GM19397 (cell line): ENCODE results near the gene ERV3-1.
"Not testable (repeated sequence)": the region's sequence is repeated elsewhere in the genome, so short reads cannot be mapped to it uniquely, and the experiment has no call there.

ENCODE experiments used
- ATAC-seq: cut with Tn5 transposase; IDR thresholded peaks from one replicate; pipeline ENCODE4 v1.9.1; 2021; ENCODE audit warnings: mild to moderate bottlenecking, moderate library complexity; ENCODE audit not compliant: unreplicated experiment

Gene ERV3-1, protein sequence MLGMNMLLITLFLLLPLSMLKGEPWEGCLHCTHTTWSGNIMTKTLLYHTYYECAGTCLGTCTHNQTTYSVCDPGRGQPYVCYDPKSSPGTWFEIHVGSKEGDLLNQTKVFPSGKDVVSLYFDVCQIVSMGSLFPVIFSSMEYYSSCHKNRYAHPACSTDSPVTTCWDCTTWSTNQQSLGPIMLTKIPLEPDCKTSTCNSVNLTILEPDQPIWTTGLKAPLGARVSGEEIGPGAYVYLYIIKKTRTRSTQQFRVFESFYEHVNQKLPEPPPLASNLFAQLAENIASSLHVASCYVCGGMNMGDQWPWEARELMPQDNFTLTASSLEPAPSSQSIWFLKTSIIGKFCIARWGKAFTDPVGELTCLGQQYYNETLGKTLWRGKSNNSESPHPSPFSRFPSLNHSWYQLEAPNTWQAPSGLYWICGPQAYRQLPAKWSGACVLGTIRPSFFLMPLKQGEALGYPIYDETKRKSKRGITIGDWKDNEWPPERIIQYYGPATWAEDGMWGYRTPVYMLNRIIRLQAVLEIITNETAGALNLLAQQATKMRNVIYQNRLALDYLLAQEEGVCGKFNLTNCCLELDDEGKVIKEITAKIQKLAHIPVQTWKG

DNA sequence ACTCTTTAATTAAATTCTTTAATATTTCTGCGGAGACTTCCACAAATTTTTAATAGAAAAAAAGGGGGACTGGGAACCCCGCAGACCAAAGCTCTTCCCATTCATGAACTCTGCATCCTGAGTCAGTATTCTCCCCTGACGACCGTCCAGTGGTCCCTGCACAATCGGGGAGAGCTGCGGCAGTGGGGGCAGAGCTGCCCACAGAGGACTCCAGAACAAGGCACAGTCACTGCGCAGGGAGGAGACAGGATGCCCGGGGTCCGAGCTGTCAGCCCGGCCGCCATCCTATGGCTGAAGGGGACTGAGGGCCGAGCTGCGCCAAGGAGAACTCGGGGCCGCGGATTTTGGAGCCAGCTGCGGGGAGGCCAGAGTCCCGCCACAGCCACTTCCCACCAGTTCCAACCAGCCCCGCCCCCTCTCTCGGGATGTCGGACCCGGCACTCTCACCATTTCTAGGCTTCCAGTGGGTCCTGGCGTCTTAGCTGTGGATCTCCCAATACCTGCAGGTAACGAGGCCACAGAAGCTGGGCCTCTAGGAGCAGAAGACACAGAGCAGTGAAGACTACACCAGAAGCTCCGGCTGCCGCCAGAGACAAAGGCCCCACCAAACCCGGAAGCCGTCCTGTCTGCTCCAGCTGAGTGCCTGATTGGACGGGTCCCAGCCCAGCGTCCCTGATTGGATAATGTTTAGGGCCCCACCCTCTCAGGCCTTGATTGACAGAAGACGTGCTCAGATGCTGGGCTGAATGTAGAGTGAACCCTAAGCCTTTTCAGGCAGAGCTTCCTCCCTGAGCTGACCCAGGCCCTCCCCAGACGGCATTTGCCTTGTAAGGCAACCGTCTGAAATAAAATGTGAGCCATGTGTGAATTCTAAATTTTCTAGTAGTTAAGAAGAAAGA is at the start of gene ERV3-1:
TSS of gene ERV3-1 (minus strand) at position 594 of the 899 bp plus-strand sequence. CDS start 13,661 bp downstream, outside the sequence.
- peak; percentile 100 for ATAC-seq

DNA sequence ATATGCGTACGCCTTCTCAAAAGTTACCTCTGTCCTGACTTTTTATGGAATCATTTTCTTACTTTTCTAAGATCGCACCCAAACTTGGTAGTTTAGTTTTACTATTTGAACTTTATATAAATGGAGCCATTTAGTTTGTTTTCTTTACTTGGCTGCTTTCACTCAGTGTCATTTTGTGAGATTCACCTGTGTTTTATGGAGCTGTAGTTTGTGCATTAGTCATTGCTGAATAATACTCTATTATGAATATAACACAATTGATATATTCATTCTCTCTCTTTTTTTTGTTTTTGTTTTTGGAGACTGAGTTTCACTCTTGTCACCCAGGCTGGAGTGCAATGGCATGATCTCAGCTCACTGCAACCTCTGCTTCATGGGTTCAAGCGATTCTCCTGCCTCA is 49.3 kb upstream of the ERV3-1 start:
- ATAC-seq, result not testable (repeated sequence)

DNA sequence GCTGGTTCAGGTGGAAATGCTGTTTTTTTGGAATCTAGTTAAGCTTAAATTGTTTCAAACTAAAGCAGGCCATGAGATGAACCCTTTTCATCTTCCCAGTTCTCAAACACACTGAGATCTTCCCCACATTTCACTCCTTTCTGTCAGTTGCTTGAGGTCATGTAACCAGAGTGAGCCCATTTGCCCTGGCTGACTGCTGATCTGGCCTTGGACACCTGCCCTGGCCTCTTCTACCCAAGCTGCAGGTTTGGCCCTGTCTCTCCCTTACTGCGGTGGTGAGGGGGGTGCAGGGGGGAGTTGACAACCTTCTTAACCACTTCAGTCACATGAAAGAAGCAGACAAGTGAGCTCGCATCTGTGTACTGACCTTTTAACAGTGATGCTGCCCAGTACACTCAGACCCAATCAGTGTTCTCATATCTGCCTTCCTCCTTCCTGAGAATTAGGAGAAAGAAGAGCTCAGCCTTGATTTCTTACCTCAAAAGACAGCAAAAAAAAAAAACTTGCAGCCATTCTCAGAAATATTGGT is 48.0 kb upstream of the ERV3-1 start:
- not testable (repeated sequence) for ATAC-seq

DNA sequence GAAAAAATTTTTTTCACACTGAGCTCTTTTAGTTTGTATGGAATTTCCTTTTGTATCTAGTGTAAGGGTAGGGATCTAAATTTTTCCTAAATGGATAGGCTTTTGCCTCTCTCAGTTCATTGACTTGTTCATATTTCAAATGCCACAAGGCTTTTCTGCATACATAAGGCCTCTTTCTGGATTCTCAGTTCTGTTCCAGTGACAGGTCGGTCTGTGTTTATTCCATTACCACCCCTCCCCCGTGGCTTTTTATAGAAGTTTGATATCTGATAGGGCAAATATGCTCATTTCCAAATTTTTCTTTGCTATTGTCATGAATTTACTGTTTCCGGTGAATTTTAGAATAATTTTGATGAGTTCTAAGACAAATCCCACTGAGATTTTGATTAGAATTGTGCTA is 45.2 kb upstream of the ERV3-1 start:
- ATAC-seq, result not testable (repeated sequence)

DNA sequence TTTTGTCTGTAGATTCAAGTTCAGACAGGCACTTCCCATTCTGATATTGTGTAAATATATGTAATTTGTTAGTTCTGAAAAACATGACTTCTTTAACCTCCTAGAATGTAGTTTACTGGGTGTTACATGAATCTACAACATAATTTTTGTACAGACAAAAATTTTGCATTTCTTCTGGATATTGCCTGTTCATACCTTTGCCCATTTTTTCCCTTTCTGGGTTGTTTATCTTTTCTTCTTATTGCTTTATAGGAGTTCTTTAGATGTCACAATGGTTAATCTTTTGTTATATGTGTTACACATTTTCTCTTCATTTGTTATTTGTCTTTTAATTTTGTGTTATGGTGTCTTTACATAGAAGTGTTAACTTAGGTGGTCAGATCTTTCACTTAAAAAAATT is 44.7 kb upstream of the ERV3-1 start:
- ATAC-seq, result not testable (repeated sequence)

DNA sequence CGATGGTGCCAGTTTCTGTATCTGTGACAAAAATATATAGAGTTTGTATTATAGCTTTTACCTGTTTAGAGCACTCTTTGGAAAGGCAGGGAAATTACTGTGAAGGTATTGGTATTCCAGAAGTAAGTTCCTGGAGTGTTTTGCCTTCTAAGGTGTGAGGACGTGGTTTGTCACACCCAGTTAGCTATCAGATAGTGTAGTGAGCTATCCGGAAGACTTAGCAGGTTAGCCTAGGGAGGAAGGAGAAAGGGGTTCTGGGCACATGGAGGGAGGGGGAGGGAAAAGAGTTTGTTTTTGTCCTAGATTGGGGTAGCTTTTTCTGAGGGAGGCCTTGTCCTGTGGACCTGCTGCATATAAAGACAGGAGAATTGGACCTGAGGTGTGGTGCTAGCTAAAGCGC is 39.8 kb upstream of the ERV3-1 start:
- not testable (repeated sequence) for ATAC-seq

DNA sequence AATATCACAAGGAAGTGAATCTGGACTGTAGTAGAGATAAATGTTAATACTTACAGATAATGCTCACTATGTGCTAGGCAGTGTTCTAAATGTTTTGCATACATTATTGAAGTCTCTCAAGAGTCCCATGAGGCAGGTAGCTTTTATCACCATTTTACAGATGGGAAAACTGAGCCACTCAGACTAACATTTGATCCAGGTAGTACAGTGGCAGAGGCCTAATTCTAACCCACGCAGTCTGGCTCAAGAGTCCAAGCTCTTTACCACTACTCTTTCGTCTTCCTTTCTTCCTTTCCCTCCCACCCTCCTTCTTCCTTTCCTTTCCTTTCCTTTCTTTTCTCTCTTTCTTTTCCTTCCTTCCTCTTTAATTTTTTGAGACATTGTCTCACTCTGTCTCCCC is 39.1 kb upstream of the ERV3-1 start:
- ATAC-seq, result not testable (repeated sequence)

DNA sequence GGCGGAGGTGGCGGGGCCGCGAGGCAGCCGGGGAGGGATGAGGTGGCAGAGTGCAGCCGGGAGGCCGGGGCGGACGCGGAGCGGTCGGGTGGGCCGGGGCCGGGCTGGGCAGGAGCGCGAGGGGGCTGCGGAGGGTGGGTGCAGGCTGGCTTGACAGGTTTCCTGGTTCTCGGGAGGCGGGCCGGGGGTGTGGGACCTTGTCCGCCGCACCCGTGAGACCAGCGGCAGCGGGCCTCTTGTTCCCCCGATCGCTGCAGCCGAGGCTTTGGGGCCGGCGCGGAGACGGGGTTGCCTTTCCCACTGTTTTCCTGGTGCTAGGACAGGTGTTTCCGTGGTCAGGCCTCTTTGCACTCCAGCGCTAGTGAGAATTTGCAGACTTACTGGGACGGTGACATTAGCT is 32.3 kb upstream of the ERV3-1 start:
- peak; percentile 23 for ATAC-seq

DNA sequence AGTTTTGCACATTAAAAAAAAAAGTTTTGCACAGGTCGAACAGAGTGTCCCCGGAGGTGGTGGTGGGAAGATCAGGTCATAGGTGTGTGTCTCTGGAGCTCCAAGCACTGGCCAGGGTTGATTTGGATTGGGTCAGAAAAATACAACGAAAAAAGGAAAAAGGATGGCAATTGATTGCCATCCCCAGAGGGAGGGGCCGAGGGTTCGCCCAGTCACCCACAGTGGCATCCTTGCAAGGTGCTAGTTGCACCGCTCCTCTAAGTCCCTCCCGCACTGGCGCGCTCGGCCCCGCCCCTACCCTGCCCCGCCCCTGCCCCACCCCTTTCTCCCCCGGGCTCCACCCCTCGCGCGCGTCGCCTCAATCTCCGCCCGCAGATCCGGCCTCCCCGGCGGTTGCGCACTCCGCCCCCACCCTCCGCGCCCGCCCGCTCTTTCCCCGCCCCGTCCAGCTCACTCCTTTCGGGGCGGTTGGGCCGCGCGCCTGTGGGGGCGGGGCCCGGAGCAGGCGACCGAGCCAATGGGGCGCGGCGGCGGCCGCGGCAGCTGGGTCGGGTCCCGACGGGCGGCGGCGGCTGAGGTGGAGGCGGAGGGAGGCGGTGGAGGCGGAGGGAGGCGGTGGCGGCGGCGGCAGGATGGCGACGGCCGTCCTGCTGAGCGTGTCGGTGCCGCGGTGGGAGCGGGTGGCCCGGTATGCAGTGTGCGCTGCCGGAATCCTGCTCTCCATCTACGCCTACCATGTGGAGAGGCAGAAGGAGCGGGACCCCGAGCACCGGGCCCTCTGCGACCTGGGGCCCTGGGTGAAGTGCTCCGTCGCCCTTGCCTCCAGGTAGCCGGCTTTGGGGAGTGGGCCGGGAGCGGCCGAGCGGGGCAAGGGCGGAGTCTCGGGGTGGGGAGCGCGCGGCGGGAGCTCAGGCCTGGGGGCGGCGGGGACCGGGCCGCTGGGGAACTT is 31.5 kb upstream of the ERV3-1 start:
- ATAC-seq, result peak; percentile 87

DNA sequence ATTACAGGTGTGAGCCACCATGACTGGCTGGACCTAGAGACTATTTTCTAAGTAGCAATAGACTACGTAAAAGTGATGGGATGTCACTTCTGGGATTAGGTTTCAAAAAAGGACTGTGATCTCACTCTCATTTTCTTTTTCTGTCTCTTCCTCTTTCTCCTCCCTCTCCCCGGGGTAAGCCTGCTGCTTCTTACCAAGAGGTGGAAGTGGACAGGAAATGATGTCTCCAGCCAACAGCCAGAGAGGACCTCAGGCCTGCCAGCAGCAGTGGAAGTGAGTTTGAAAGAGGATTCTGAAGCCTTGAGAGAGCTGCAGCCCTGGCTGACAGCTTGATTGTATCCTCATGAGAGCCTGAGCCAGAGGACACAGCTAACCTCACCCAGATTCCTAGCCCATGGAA is 30.0 kb upstream of the ERV3-1 start:
- not testable (repeated sequence) for ATAC-seq

DNA sequence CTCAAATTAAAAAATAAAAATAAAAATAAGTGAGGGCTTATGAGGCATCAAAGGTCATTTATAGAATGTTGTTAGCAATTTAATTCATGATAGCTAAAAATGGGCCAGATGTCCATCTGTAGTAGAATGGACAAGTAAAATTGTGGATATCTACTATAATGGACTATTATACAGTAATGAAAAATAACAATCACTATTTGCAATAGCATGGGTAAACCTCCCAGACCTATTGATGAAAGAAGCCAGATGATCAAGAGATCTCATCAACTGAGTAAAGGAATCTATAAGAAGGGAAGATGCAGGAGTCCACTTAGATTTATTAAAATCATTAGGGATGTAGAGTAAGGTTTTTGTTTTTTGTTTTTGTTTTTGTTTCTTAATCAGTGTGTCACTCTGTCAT is 29.0 kb upstream of the ERV3-1 start:
- not testable (repeated sequence) for ATAC-seq

DNA sequence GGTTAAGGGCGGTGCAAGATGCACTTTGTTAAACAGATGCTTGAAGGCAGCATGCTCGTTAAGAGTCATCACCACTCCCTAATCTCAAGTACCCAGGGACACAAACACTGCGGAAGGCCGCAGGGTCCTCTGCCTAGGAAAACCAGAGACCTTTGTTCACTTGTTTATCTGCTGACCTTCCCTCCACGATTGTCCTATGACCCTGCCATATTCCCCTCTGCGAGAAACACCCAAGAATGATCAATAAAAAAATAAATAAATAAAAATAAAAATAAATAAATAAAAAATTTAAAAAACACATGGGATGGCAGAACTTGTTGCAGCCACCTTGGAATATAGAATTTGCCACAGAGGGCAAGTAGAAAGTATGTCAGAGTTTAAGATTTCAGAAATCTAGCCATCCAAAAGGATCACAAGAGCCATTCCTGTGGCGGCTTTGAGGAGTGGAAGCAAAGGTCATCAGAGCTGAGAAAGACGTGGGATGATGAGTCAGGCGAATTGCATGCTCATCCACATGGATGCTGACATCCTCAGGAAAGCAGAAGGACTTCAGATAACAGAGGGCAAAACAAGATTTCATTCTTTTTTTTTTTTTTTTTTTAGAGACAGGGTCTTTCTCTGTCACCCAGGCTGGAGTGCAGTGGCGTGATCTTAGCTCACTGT is 27.8 kb upstream of the ERV3-1 start:
- ATAC-seq, result not testable (repeated sequence)

DNA sequence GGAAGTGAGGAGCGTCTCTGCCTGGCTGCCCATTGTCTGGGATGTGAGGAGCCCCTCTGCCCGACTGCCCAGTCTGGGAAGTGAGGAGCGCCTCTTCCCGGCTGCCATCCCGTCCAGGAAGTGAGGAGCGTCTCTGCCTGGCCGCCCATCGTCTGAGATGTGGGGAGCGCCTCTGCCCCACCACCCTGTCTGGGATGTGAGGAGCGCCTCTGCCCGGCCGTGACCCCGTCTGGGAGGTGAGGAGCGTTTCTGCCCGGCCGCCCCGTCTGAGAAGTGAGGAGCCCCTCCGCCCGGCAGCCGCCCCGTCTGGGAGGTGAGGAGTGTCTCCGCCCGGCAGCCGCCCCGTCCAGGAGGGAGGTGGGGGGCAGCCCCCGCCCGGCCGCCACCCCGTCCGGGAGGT is 26.9 kb upstream of the ERV3-1 start:
- not testable (repeated sequence) for ATAC-seq

DNA sequence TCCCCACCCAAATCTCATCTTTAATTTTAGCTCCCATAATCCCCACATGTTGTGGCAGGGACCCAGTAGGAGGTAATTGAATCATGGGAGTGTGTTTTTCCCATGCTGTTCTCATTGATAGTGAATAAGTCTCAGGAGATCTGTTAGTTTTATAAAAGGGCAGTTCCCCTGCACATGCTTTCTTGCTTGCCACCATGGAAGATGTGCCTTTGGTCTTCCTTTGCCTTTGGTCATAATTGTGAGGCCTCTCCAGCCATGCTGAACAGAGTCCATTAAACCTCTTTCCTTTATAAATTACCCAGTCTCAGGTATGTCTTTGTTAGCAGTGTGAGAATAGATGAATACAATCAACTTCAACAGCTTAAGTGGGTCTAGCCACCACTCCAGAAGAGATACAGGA is 18.5 kb upstream of the ERV3-1 start:
- ATAC-seq, result not testable (repeated sequence)

DNA sequence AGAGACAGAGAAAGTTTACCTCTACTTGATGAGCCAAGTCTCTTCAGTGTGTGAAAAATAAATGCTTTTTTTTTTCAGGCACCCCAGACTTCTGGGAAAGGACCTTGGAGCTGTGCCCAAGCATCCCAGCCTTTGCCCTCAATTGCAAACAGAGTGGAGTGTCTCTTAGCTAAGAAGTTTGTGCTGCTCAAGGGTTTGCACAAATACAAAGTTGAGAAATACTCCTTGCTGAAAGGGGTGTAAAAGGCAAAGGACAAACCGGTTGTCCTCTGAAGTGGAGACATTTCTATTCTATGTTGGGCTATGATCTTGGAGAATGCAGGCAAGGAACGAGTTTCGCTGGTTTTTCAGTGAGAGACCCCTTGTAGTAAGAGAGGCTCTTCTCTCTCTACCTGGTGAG is 14.5 kb upstream of the ERV3-1 start:
- not testable (repeated sequence) for ATAC-seq

DNA sequence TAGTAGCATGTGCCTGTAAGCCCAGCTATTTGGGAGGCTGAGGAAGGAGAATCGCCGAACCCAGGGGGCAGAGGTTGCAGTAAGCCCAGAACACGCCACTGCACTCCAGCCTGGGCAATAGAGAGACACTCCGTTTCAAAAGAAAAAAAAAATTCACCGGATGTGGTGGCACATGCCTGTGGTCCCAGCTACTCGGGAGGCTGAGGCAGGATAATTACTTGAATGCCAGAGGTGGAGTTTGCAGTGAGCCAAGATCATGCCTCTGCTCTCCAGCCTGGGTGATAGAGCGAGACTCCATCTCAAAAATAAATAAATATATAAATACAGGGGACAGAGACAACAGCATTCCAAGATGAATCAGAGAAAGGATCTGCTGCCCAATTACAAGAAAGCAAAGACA is 3.4 kb upstream of the ERV3-1 start:
- ATAC-seq, result not testable (repeated sequence)

DNA sequence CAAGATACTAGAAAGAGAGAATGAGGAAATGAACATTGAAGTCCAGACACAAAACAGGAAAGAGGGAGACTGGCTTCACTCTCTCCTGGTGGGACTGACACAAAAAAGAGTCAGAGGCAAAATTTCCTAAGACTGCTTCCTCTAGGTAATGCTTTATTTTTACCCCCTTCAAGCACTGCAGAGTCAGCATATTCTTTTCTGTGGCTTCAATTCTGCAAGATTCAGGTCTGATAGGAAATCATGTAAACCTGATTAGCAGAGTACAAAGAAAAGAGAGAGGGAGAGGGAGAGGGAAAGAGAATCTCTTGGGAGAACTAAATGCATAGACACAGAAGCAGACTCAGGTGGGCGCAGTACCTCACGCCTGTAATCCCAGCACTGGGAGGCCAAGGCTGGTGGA is 2.9 kb upstream of the ERV3-1 start:
- not testable (repeated sequence) for ATAC-seq

DNA sequence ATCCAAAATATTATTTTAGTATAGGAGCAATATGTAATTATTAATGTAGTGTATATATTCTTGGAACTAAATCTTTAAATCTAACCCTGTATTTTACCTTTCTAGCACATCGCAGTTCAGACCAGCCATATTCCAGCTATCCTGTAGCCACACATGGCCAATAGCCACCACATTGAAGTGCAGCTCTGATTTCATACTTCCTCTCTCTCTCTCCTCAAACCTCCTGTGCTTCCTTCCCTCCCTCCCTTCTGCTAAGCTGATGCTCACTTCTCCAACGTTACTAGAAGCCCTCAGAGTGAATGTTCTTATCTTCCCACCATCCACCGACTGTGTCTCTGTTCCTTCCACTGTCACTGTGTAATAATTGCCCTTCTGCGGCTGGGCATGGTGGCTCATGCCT is 549 bp upstream of the ERV3-1 start:
- ATAC-seq, result not testable (repeated sequence)

DNA sequence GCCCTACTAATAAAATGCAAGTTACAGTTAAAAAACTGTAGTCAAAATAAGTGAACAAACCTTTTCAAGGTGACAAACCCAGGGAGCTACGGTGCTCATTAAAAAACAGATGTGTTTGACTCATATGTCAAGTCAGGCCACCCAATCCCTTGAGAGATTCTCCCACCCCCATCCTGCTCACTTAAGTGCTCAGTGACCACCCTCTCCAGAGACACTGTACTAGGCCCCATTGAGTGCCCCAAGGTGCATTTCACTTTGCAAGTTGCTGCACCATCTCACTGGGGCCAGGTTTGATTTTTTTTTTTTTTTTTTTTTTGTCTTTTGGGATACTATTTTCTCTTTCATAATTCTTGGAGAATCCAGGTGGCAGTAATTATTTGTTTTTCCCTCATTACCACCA is 1.9 kb downstream of the ERV3-1 start:
- no peak for ATAC-seq
